Body of pancreas (tissue), 4 donors: Measurements from ENCODE around the gene IL24. TPM values are rescaled to one million over a fixed set of nuclear protein-coding genes. Genes with fewer than 3 reads are reported as not detected.

Experiments
- ATAC-seq: fragments of 150-250 bp; one replicate; pipeline ENCODE4 v1.9.1; 2016
- DNase-seq, 4 donors: peaks; one replicate each; pipeline ENCODE4 v3.0.0-alpha.2; 2019
- H3K27ac ChIP-seq, 4 donors: fragments of 200-600 bp; sonication (generic); 1 replicate in 3 of 4; 2 replicates in 1 of 4; pipeline versions ENCODE4 v1.5.1 to v1.6.1; 2016 to 2019; ENCODE audit warnings: mild to moderate bottlenecking in 1 of 4, mixed read lengths in 1 of 4, moderate library complexity in 1 of 4
- H3K27me3 ChIP-seq, 2 donors: fragments of 200-600 bp; sonication (generic); one replicate each; pipeline ENCODE4 v1.6.0; 2016; ENCODE audit warnings: mild to moderate bottlenecking in 1 of 2
- H3K36me3 ChIP-seq, 2 donors: fragments of 200-600 bp; sonication (generic); replicated peaks in 1 of 2; 2 replicates each; pipeline ENCODE4 v1.5.1; 2016; ENCODE audit warnings: low read depth in 2 of 2; ENCODE audit not compliant: insufficient read depth in 1 of 2
- H3K4me1 ChIP-seq: fragments of 200-600 bp; sonication (generic); one replicate; pipeline ENCODE4 v1.6.0; 2016
- H3K4me3 ChIP-seq, 2 donors: fragments of 200-600 bp; sonication (generic); 1 replicate in 1 of 2; 2 replicates in 1 of 2; pipeline ENCODE4 v1.5.1; 2016 to 2019
- H3K9me3 ChIP-seq, 3 donors: fragments of 200-600 bp; sonication (generic); 1 replicate in 2 of 3; 2 replicates in 1 of 3; pipeline ENCODE4 v1.5.1; 2016
- CTCF ChIP-seq, 7 experiments: fragments of 450-650 bp in 4 of 7; fragments of 200-600 bp in 3 of 7; sonication (generic) in 3 of 7; IDR thresholded peaks; one replicate each; pipeline ENCODE4 v1.5.1; 2016 to 2019; ENCODE audit warnings: antibody characterized with exemption in 7 of 7
- POLR2A ChIP-seq, 3 donors: fragments of 450-650 bp; IDR thresholded peaks; one replicate each; pipeline ENCODE4 v1.6.1; 2016; ENCODE audit warnings: antibody characterized with exemption in 3 of 3, mild to moderate bottlenecking in 2 of 3
- WGBS, 2 donors: methylation state at CpG; one replicate each; pipeline ENCODE4 v1.1.5; 2017; 5-methylcytosine and 5-hydroxymethylcytosine counted together
- intact Hi-C: fragments of 100-400 bp; cut with DNase I; formaldehyde crosslinking; loops from one replicate; pipeline ENCODE4 v1.15.1; 2023
- total RNA-seq, 2 donors: library from RNA; depleted of rRNA; stranded (reverse); fragments of >200 nt; gene quantifications; one replicate each; pipeline ENCODE4 v1.1.0, GENCODE V29; 2016

The IL24 gene
- total RNA-seq, 2 donors from 2014 or later, result not detected

- no peaks in the 10 kb centered on the region for H3K9me3 ChIP-seq
- H3K4me3 ChIP-seq, result no peak overlapping the region
- H3K36me3 ChIP-seq, result no peaks in the 10 kb centered on the region
- whole genome bisulfite sequencing, 2 donors, result 53 to 59% methylated on average over 3 of the region's 3 CpGs
- H3K27ac ChIP-seq, result no peak overlapping the region
- TF ChIP-seq CTCF (IDR thresholded peaks at IDR 0.05) (no peak), POLR2A (IDR thresholded peaks at IDR 0.05) (no peak)
- intact Hi-C loops, result no loop called here
- no peaks in the 10 kb centered on the region for H3K4me1 ChIP-seq
- DNase-seq (peak; percentile 55 to 79 (median 68)), ATAC-seq (peak; percentile 40)
- H3K27me3 ChIP-seq, result no peaks in the 10 kb centered on the region
Measured at GRCh38 chr1:206854401-206855129, 42.7 kb upstream of the IL24 start.

- H3K4me3 ChIP-seq, result no peak overlapping the region
Measured at GRCh38 chr1:206855859-206856258, 41.4 kb upstream of the IL24 start.

GRCh38 chr1:206856674-206857464 is 40.4 kb upstream of the IL24 start:
- H3K27me3 ChIP-seq, result no peaks in the 10 kb centered on the region
- intact Hi-C loops, result no loop called here
- DNase-seq (no peak), ATAC-seq (no peak)
- WGBS, 2 donors, result 85 to 86% methylated on average over 5 of the region's 5 CpGs
- no peaks in the 10 kb centered on the region for H3K36me3 ChIP-seq
- no peak overlapping the region for H3K4me3 ChIP-seq
- H3K27ac ChIP-seq, result no peak overlapping the region
- TF ChIP-seq CTCF (IDR thresholded peaks at IDR 0.05) (peak in 1 of 7 experiments; percentile 17), POLR2A (IDR thresholded peaks at IDR 0.05) (no peak)
- no peaks in the 10 kb centered on the region for H3K4me1 ChIP-seq
- H3K9me3 ChIP-seq, result no peaks in the 10 kb centered on the region

More at GRCh38 chr1:206855859-206856258, 41.4 kb upstream of the IL24 start:
- no peak for ATAC-seq
- H3K36me3 ChIP-seq, result no peaks in the 10 kb centered on the region
- no peak for DNase-seq
- H3K27me3 ChIP-seq, result no peaks in the 10 kb centered on the region
- H3K9me3 ChIP-seq, result no peaks in the 10 kb centered on the region
- intact Hi-C loops, result no loop called here
- TF ChIP-seq POLR2A (IDR thresholded peaks at IDR 0.05) (no peak), CTCF (IDR thresholded peaks at IDR 0.05) (no peak)
- H3K4me1 ChIP-seq, result no peaks in the 10 kb centered on the region
- H3K27ac ChIP-seq, result no peak overlapping the region
- whole genome bisulfite sequencing, 2 donors, result 81 to 95% methylated on average over 2 of the region's 2 CpGs

GRCh38 chr1:206859082-206859521 is 38.1 kb upstream of the IL24 start:
- TF ChIP-seq CTCF (IDR thresholded peaks at IDR 0.05) (no peak), POLR2A (IDR thresholded peaks at IDR 0.05) (no peak)
- Histone ChIP-seq H3K27ac (no peak overlapping the region), H3K4me1 (no peaks in the 10 kb centered on the region), H3K4me3 (no peak overlapping the region), H3K36me3 (no peaks in the 10 kb centered on the region), H3K9me3 (no peaks in the 10 kb centered on the region), H3K27me3 (no peaks in the 10 kb centered on the region)
- DNase-seq (peak in 1 of 4 donors; percentile 30), ATAC-seq (no peak)
- intact Hi-C loops, result no loop called here
- 70 to 73% methylated on average over 5 of the region's 5 CpGs for WGBS, 2 donors
